Keratinocyte (primary cell): Measurements from ENCODE around the gene ADRA2C. TPM values are rescaled to one million over a fixed set of nuclear protein-coding genes. Genes with fewer than 3 reads are reported as not detected.

Experiments
- DNase-seq: peaks from one replicate; pipeline ENCODE4 v3.0.0-alpha.2; 2011; ENCODE audit warnings: low read depth, missing footprints, low spot score
- FAIRE-seq: peaks from 2 replicates; lab custom pipeline; 2011; peaks lifted over from hg19 to GRCh38; lab: Jason Lieb, UNC
- H2AFZ ChIP-seq: 2 replicates; pipeline ENCODE4 v1.6.0; 2012; ENCODE audit warnings: low read length, control low read depth, inconsistent platforms; ENCODE audit not compliant: control insufficient read depth
- H3K27ac ChIP-seq: 2 replicates; pipeline ENCODE4 v1.5.1; 2011; ENCODE audit warnings: low read length; ENCODE audit not compliant: control insufficient read depth, insufficient read depth
- H3K27me3 ChIP-seq: 3 replicates; pipeline ENCODE4 v1.6.0; 2011; ENCODE audit warnings: low read length; ENCODE audit not compliant: control insufficient read depth, insufficient read depth; ENCODE audit errors: extremely low read depth
- H3K36me3 ChIP-seq, 2 experiments: 2 replicates in 1 of 2; 3 replicates in 1 of 2; pipeline ENCODE4 v1.5.1; 2011; ENCODE audit warnings: low read length in 2 of 2, mild to moderate bottlenecking in 1 of 2; ENCODE audit not compliant: control insufficient read depth in 2 of 2, insufficient read depth in 2 of 2; ENCODE audit errors: extremely low read depth in 1 of 2
- H3K4me1 ChIP-seq: 3 replicates; pipeline ENCODE4 v1.5.1; 2011; ENCODE audit warnings: low read length; ENCODE audit not compliant: control insufficient read depth, insufficient read depth; ENCODE audit errors: extremely low read depth
- H3K4me2 ChIP-seq: 3 replicates; pipeline ENCODE4 v1.6.0; 2011; ENCODE audit warnings: low read depth, low read length; ENCODE audit not compliant: control insufficient read depth, insufficient read depth; ENCODE audit errors: extremely low read depth
- H3K4me3 ChIP-seq, 3 experiments: fragments of 200-600 bp in 1 of 3; sonication (generic) in 1 of 3; 2 replicates in 2 of 3; 3 replicates in 1 of 3; pipeline ENCODE4 v1.5.1; 2011 to 2016; ENCODE audit warnings: low read length in 3 of 3, mild to moderate bottlenecking in 3 of 3, control low read depth in 2 of 3, inconsistent platforms in 1 of 3, low read depth in 1 of 3, mixed read lengths in 1 of 3, mixed run types in 1 of 3, moderate library complexity in 1 of 3; ENCODE audit not compliant: control insufficient read depth in 2 of 3, insufficient read depth in 2 of 3; ENCODE audit errors: extremely low read depth in 1 of 3
- H3K79me2 ChIP-seq: 2 replicates; pipeline ENCODE4 v1.6.0; 2012; ENCODE audit warnings: low read length; ENCODE audit not compliant: control insufficient read depth, insufficient read depth
- H3K9ac ChIP-seq: 3 replicates; pipeline ENCODE4 v1.6.0; 2011; ENCODE audit warnings: low read length; ENCODE audit not compliant: control insufficient read depth, insufficient read depth; ENCODE audit errors: extremely low read depth
- H3K9me1 ChIP-seq: 3 replicates; pipeline ENCODE4 v1.6.0; 2011; ENCODE audit warnings: low read length; ENCODE audit not compliant: control insufficient read depth, insufficient read depth; ENCODE audit errors: extremely low read depth
- H3K9me3 ChIP-seq: 2 replicates; pipeline ENCODE4 v1.5.1; 2012; ENCODE audit warnings: low read depth, low read length; ENCODE audit not compliant: control insufficient read depth
- H4K20me1 ChIP-seq: 3 replicates; pipeline ENCODE4 v1.6.0; 2011; ENCODE audit warnings: low read length; ENCODE audit not compliant: control insufficient read depth, insufficient read depth; ENCODE audit errors: extremely low read depth
- EZH2 ChIP-seq: IDR thresholded peaks from one replicate; pipeline ENCODE4 v1.6.1; 2012; ENCODE audit warnings: inconsistent platforms, mild to moderate bottlenecking, low read length, moderate library complexity
- dilution Hi-C: fragments of 300-500 bp; cut with MboI; formaldehyde crosslinking; loops from one replicate; pipeline ENCODE4 v1.7.0; 2020; ENCODE audit warnings: low sequenced_read_pairs; ENCODE audit not compliant: extremely low pct_ligation_motif_present
- polyA plus RNA-seq, 5 experiments: library from polyadenylated mRNA; depleted of rRNA in 3 of 5; stranded (reverse) in 3 of 5; stranded (forward) in 1 of 5; unstranded in 1 of 5; fragments of >200 nt; gene quantifications; 1 replicate in 1 of 5; 2 replicates in 3 of 5; 3 replicates in 1 of 5; pipeline versions ENCODE4 v1.2.1 to v1.2.3, GENCODE V29; 2011 to 2012; ENCODE audit warnings: missing spikeins in 2 of 5, low read depth in 1 of 5, low replicate concordance in 1 of 5
- TF ChIP-seq, protein P1 (sequence below), 3 experiments: IDR thresholded peaks in 1 of 3; conservative IDR thresholded peaks in 1 of 3; optimal IDR thresholded peaks in 1 of 3; 2 replicates in 2 of 3; 3 replicates in 1 of 3; pipeline versions ENCODE3 to v1.5.1; 2011; ENCODE audit warnings: low read length in 3 of 3, mild to moderate bottlenecking in 3 of 3, moderate library complexity in 2 of 3, control low read depth in 1 of 3, inconsistent platforms in 1 of 3; ENCODE audit not compliant: insufficient read depth in 2 of 3; ENCODE audit errors: extremely low read depth in 1 of 3

Gene ADRA2C
- polyA plus RNA-seq, 1 donor (not counting 4 experiments of a cell fraction or from before 2014, with no cell fraction given), result 0.05 TPM

DNA sequence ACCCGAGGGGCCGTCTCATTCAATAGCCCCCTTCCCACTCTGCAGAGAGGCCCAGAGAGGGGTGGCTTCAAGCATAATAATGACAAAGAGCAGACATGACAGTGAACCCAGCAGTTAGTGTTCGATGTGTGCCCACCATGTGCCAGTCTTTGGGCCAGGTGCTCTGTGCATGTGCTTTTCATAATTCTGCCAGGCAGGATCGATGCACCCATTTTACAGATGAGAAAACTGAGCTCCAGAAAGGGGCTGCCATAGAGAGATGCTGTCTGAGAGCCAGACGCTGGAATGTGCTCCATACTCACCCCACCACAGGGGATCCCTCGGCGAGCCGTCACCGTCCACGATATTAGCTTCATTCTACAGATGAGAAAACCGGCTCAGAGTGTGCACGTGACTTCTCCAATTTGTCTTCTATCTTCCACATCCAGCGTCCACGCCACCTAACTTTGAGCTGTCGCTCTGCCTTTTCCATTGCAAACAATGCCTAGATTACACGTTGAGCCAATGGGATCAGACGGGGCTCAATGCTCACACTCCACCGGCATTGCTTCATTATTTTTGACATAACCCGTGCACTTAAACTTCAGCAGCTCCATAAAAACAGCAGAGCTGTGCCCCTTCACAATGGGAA, 8.2 kb downstream of the ADRA2C start:
- no peaks in the 10 kb centered on the region for H3K9me3 ChIP-seq
- H3K4me2 ChIP-seq, result no peak overlapping the region
- DNase-seq (no peak), FAIRE-seq (no peak)
- H3K9ac ChIP-seq, result no peak overlapping the region
- no peaks in the 10 kb centered on the region for H3K36me3 ChIP-seq
- no peaks in the 10 kb centered on the region for H3K79me2 ChIP-seq
- H3K9me1 ChIP-seq, result no peaks in the 10 kb centered on the region
- dilution Hi-C loops, result no loop called here
- TF ChIP-seq, protein P1, sequence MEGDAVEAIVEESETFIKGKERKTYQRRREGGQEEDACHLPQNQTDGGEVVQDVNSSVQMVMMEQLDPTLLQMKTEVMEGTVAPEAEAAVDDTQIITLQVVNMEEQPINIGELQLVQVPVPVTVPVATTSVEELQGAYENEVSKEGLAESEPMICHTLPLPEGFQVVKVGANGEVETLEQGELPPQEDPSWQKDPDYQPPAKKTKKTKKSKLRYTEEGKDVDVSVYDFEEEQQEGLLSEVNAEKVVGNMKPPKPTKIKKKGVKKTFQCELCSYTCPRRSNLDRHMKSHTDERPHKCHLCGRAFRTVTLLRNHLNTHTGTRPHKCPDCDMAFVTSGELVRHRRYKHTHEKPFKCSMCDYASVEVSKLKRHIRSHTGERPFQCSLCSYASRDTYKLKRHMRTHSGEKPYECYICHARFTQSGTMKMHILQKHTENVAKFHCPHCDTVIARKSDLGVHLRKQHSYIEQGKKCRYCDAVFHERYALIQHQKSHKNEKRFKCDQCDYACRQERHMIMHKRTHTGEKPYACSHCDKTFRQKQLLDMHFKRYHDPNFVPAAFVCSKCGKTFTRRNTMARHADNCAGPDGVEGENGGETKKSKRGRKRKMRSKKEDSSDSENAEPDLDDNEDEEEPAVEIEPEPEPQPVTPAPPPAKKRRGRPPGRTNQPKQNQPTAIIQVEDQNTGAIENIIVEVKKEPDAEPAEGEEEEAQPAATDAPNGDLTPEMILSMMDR (optimal IDR thresholded peaks at IDR 0.05 in 1 of 3, IDR thresholded peaks at IDR 0.05 in 1 of 3, conservative IDR thresholded peaks at IDR 0.05 in 1 of 3; ENCODE audit: extremely low read depth in 1 of 3, insufficient read depth in 2 of 3, low read length in 3 of 3), result no peak
- TF ChIP-seq EZH2, result no peak
- no peak overlapping the region for H2AFZ ChIP-seq
- no peak overlapping the region for H3K27ac ChIP-seq
- H3K27me3 ChIP-seq, result peaks cover 17% of the 10 kb centered on the region
- no peaks in the 10 kb centered on the region for H4K20me1 ChIP-seq
- H3K4me1 ChIP-seq, result no peaks in the 10 kb centered on the region
- H3K4me3 ChIP-seq, result no peak overlapping the region

DNA sequence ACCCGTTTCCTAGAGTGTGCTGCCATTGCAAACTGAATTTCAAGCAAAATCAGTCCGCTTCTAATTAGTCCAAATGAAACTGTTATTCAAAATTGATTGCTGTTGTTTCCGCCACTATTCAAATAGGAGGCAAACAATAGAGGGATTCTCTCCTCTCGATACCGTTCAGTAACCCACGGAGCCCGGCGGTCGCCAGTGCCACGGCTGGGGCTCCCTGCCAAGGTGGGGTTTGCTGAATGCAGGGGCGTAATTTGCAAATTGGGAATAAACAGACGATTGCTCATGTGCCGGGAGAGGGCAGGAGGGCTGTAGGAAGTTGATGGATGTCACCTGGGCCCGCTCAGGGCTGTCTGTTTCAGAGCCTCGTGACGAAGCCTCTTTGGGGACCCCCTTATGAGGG, 8.8 kb downstream of the ADRA2C start:
- Histone ChIP-seq H3K79me2 (no peaks in the 10 kb centered on the region), H3K9me1 (no peaks in the 10 kb centered on the region), H3K9ac (no peak overlapping the region), H3K4me2 (no peak overlapping the region), H3K4me3 (no peak overlapping the region), H4K20me1 (no peaks in the 10 kb centered on the region), H3K9me3 (no peaks in the 10 kb centered on the region), H3K27ac (no peak overlapping the region), H3K4me1 (no peaks in the 10 kb centered on the region), H3K27me3 (peaks cover 17% of the 10 kb centered on the region), H2AFZ (no peak overlapping the region), H3K36me3 (no peaks in the 10 kb centered on the region)
- FAIRE-seq (no peak), DNase-seq (no peak)
- dilution Hi-C loops, result no loop called here
- TF ChIP-seq, protein P1 (optimal IDR thresholded peaks at IDR 0.05 in 1 of 3, IDR thresholded peaks at IDR 0.05 in 1 of 3, conservative IDR thresholded peaks at IDR 0.05 in 1 of 3; ENCODE audit: extremely low read depth in 1 of 3, insufficient read depth in 2 of 3, low read length in 3 of 3), result no peak
- no peak for TF ChIP-seq EZH2
